Gastroesophageal sphincter (tissue), 4 donors: ENCODE data around the gene DOCK9. TPM values are rescaled to one million over a fixed set of nuclear protein-coding genes. Genes with fewer than 3 reads are reported as not detected.

ENCODE experiments used
- ATAC-seq: fragments of 150-250 bp; one replicate; pipeline ENCODE4 v1.9.1; 2016; ENCODE audit warnings: mild to moderate bottlenecking, moderate library complexity
- H3K27ac ChIP-seq, 4 donors: fragments of 200-600 bp; sonication (generic) in 3 of 4; 1 replicate in 3 of 4; 2 replicates in 1 of 4; pipeline ENCODE4 v1.5.1; 2016 to 2019
- H3K27me3 ChIP-seq: fragments of 200-600 bp; sonication (generic); one replicate; pipeline ENCODE4 v1.5.1; 2019
- H3K36me3 ChIP-seq, 2 donors: fragments of 200-600 bp; sonication (generic); one replicate each; pipeline ENCODE4 v1.5.1; 2019; ENCODE audit warnings: control low read depth in 1 of 2
- H3K4me1 ChIP-seq, 3 donors: fragments of 200-600 bp; sonication (generic); 1 replicate in 2 of 3; 2 replicates in 1 of 3; pipeline ENCODE4 v1.5.1; 2016 to 2019; ENCODE audit warnings: control low read depth in 2 of 3
- H3K4me3 ChIP-seq, 2 donors: fragments of 200-600 bp; sonication (generic); one replicate each; pipeline ENCODE4 v1.5.1; 2019; ENCODE audit warnings: mild to moderate bottlenecking in 1 of 2, moderate library complexity in 1 of 2
- H3K9me3 ChIP-seq, 3 donors: fragments of 200-600 bp; sonication (generic); one replicate each; pipeline ENCODE4 v1.5.1; 2017 to 2019; ENCODE audit warnings: control low read depth in 2 of 3
- EP300 ChIP-seq: sonication (generic); formaldehyde crosslinking; IDR thresholded peaks from one replicate; pipeline ENCODE4 v1.6.1; 2017; ENCODE audit warnings: antibody characterized with exemption, mild to moderate bottlenecking
- POLR2A ChIP-seq, 2 donors: fragments of 450-650 bp; IDR thresholded peaks; one replicate each; pipeline ENCODE4 v1.6.1; 2017; ENCODE audit warnings: antibody characterized with exemption in 2 of 2, mild to moderate bottlenecking in 2 of 2, moderate library complexity in 1 of 2
- POLR2AphosphoS5 ChIP-seq: sonication (generic); formaldehyde crosslinking; IDR thresholded peaks from one replicate; pipeline ENCODE4 v1.6.1; 2017; ENCODE audit warnings: antibody characterized with exemption
- WGBS, 2 donors: methylation state at CpG; one replicate each; pipeline ENCODE4 v1.1.5; 2018; ENCODE audit warnings: low coverage in 1 of 2; 5-methylcytosine and 5-hydroxymethylcytosine counted together
- total RNA-seq, 4 donors: library from RNA; depleted of rRNA; stranded (reverse); fragments of >200 nt; gene quantifications; one replicate each; pipeline ENCODE4 v1.1.0, GENCODE V29; 2016
- TF ChIP-seq, protein P1 (sequence below), 4 experiments: fragments of 200-600 bp in 2 of 4; fragments of 450-650 bp in 2 of 4; sonication (generic) in 1 of 4; IDR thresholded peaks; one replicate each; pipeline ENCODE4 v1.5.1; 2017 to 2019; ENCODE audit warnings: antibody characterized with exemption in 4 of 4, mild to moderate bottlenecking in 2 of 4, moderate library complexity in 2 of 4

Gene DOCK9
- total RNA-seq, 4 donors from 2014 or later = 84.1 to 203 (median 150) TPM

DNA sequence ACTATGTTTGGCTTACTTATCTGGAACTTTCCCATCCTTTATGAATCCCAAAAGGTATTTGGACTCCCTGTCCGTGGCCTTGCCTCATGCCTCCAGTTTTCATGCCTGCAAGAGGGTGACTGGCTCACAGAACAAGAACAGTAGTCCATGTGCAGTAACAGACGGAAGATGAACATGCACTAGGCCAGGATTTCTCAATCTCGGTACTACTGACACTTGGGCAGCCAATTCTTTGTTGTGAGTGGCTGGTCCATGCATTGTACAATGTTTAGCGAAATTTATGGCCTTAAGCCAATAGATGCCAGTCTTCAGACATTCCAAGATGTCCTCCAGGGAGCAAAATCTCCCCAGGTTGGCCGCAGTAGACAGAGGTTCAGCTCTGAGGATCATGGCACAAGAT lies 61.9 kb downstream of the DOCK9 start:
- Histone ChIP-seq H3K27ac (no peak overlapping the region), H3K4me1 (peaks cover 0 to 36% (median 5%) of the 10 kb centered on the region in 3 donors), H3K4me3 (no peak overlapping the region), H3K27me3 (no peaks in the 10 kb centered on the region), H3K36me3 (peaks cover 0 to 47% of the 10 kb centered on the region in 2 donors), H3K9me3 (no peaks in the 10 kb centered on the region)
- peak; percentile 57 for ATAC-seq
- TF ChIP-seq POLR2AphosphoS5 (no peak), EP300 (no peak), POLR2A (IDR thresholded peaks at IDR 0.05) (no peak)
- TF ChIP-seq, protein P1, sequence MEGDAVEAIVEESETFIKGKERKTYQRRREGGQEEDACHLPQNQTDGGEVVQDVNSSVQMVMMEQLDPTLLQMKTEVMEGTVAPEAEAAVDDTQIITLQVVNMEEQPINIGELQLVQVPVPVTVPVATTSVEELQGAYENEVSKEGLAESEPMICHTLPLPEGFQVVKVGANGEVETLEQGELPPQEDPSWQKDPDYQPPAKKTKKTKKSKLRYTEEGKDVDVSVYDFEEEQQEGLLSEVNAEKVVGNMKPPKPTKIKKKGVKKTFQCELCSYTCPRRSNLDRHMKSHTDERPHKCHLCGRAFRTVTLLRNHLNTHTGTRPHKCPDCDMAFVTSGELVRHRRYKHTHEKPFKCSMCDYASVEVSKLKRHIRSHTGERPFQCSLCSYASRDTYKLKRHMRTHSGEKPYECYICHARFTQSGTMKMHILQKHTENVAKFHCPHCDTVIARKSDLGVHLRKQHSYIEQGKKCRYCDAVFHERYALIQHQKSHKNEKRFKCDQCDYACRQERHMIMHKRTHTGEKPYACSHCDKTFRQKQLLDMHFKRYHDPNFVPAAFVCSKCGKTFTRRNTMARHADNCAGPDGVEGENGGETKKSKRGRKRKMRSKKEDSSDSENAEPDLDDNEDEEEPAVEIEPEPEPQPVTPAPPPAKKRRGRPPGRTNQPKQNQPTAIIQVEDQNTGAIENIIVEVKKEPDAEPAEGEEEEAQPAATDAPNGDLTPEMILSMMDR (IDR thresholded peaks at IDR 0.05) = no peak
- WGBS, 2 donors = 83% methylated on average over 4 of the region's 5 CpGs; no CpG with 5 or more reads in 1 of the 2 donors

DNA sequence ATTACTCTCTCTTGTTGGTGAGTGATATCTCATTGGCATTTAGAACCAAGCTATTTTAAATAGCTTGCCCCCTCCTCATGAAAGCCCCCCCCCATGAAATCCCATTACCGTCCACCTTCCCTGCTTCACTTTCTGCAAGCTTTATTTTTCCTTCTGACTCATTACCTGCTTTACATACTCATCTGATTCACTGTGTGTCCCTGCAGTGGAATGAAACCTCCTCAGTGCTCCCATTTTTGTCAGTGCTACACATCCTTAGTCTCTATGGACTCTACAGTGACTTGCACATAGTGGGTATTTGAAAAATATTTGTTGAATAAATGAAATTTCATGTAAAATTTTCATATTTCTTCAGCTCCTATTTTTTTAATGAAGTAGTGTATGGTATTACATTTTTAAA lies 62.3 kb downstream of the DOCK9 start:
- no peaks in the 10 kb centered on the region for H3K9me3 ChIP-seq
- no peak overlapping the region for H3K27ac ChIP-seq
- no peak overlapping the region for H3K4me3 ChIP-seq
- H3K27me3 ChIP-seq = no peaks in the 10 kb centered on the region
- WGBS, 2 donors = 77 to 78% methylated on average over 1 of the region's 1 CpG
- TF ChIP-seq EP300 = no peak
- TF ChIP-seq POLR2A (IDR thresholded peaks at IDR 0.05) = no peak
- TF ChIP-seq, protein P1 (IDR thresholded peaks at IDR 0.05) = no peak
- no peak for TF ChIP-seq POLR2AphosphoS5
- H3K36me3 ChIP-seq = peaks cover 0 to 43% of the 10 kb centered on the region in 2 donors
- peaks cover 0 to 40% (median 5%) of the 10 kb centered on the region in 3 donors for H3K4me1 ChIP-seq
- ATAC-seq = no peak

DNA sequence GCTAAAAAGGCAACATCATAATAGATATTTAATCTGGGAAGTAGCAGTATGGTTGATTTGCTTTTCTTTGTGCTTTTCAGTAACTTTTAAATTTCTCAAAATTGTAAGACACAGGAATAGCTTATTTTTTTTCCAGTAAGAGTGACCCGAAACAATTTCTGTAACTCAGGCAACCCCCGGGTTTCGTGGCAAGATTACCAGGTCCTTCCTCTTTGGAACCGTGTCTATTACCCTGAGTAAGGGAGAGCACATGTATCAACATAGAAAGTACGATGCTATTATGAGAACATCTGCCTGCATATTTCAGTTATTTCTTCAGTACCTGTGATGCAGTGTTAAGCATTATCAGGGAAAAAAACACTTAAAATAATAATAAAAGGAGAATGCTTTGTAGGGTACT lies 64.1 kb downstream of the DOCK9 start:
- ATAC-seq = no peak
- no peaks in the 10 kb centered on the region for H3K27me3 ChIP-seq
- H3K4me3 ChIP-seq = no peak overlapping the region
- no peak overlapping the region for H3K27ac ChIP-seq
- peaks cover 0 to 27% of the 10 kb centered on the region in 2 donors for H3K36me3 ChIP-seq
- WGBS, 2 donors = 60 to 72% methylated on average over 3 to 5 of the region's 5 CpGs
- TF ChIP-seq POLR2A (IDR thresholded peaks at IDR 0.05) (no peak), EP300 (no peak), POLR2AphosphoS5 (no peak)
- TF ChIP-seq, protein P1 (IDR thresholded peaks at IDR 0.05) = no peak
- H3K4me1 ChIP-seq = peaks cover 0 to 45% (median 5%) of the 10 kb centered on the region in 3 donors
- no peaks in the 10 kb centered on the region for H3K9me3 ChIP-seq

DNA sequence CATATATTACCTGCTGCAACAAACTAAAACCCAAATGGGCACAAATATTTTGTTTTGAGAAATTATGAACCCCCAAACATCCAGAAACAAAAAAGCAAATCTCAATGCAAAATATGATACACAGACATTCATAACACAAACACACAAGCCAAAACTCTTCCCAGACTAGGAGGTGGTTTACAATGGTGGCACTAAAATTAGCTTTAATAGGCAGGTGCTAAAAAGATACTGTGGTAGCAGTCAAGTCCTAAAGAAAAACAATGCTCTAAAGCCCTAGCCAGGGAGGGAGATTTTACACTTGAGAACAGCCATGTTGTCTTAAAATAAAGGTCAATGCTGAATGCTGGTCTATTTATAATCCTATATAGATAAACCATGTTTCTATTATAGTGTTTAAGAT lies 65.0 kb downstream of the DOCK9 start:
- TF ChIP-seq POLR2AphosphoS5 (no peak), EP300 (no peak), POLR2A (IDR thresholded peaks at IDR 0.05) (no peak)
- TF ChIP-seq, protein P1 (IDR thresholded peaks at IDR 0.05) = no peak
- no peak overlapping the region for H3K4me3 ChIP-seq
- peaks cover 0 to 48% (median 5%) of the 10 kb centered on the region in 3 donors for H3K4me1 ChIP-seq
- H3K27me3 ChIP-seq = no peaks in the 10 kb centered on the region
- no peak for ATAC-seq
- H3K27ac ChIP-seq = no peak overlapping the region
- no peaks in the 10 kb centered on the region for H3K9me3 ChIP-seq
- H3K36me3 ChIP-seq = peaks cover 0 to 23% of the 10 kb centered on the region in 2 donors

DNA sequence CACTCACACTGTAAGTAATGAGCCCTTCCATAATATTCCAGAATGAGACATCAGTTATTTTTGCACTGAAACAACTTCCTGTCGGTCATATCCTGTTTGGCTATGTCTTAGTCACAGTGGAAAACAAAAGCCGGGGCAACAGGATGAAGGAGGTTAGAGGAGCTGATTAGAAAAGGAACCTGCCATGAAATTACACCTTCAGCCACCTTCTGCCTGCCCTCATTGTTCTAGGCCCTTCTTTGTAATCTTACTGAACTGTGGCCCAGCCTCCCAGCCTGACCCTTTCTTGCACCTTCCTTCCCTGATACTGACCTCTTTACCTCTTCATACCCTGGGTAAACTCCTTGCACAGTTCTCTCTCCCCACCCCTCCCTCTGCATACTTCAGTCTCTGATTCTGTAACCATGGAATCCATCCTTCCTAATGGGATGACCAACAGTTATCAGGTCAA lies 67.3 kb downstream of the DOCK9 start:
- Histone ChIP-seq H3K4me1 (peaks cover 0 to 28% (median 5%) of the 10 kb centered on the region in 3 donors), H3K27me3 (no peaks in the 10 kb centered on the region), H3K9me3 (no peaks in the 10 kb centered on the region), H3K4me3 (no peak overlapping the region), H3K36me3 (peaks cover 0 to 33% of the 10 kb centered on the region in 2 donors), H3K27ac (peak overlapping the region in 2 of 4 donors; percentile 50 to 58)
- WGBS, 2 donors = 39 to 55% methylated on average over 2 of the region's 2 CpGs
- peak; percentile 79 for ATAC-seq
- TF ChIP-seq POLR2AphosphoS5 = no peak
- TF ChIP-seq EP300 = no peak
- TF ChIP-seq POLR2A (IDR thresholded peaks at IDR 0.05) = no peak
- TF ChIP-seq, protein P1 (IDR thresholded peaks at IDR 0.05) = no peak
